Measurements from ENCODE around the gene MPRIP.
"Not testable (repeated sequence)": the region's sequence is repeated elsewhere in the genome, so short reads cannot be mapped to it uniquely, and the experiment has no call there.

MPRIP gene

DNA sequence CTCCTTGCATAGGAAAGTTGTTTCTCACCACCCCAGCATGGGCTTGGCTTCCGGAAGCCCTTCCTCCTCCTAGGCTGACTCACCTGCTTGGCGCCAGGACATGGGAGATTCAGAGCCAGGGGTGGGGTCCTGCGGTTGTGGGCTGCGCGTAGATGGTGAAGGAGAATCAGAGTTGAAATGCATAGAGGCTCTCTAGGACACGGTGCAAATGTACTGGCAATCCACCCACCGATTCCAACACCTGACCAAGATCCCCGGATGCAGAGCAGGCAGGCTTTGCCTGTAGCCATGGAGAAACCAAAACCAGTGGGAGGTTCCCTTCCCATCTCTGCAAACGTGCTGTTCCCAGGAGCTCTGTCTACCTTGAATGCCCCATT lies 27.5 kb upstream of the MPRIP start:
- DNase-seq (ENCODE audit: low read depth) = peak; percentile 44
- H3K4me3 ChIP-seq (ENCODE audit: control insufficient read depth, low read depth, low read length) = not testable (repeated sequence)

DNA sequence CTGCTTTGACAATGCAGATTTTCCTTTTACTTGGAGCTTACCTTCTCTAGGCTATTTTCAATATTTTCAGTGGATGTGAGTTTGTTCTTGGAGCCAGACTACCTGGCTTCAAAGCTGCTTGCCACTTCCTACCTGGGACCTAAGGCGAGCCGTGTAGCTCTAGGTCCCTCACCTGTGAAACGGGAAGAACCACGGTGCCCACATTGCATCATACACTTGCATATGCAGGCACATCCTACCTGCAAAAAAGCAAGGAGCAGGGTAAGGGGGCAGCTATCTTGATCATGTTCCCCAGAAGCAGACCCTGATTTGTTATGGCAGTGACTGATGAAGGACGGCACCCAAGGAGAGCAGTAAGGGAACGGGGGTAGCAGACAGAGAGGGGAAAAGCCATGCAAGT lies 27.0 kb upstream of the MPRIP start:
- DNase-seq (ENCODE audit: low read depth) = no peak
- TF ChIP-seq, protein P1, sequence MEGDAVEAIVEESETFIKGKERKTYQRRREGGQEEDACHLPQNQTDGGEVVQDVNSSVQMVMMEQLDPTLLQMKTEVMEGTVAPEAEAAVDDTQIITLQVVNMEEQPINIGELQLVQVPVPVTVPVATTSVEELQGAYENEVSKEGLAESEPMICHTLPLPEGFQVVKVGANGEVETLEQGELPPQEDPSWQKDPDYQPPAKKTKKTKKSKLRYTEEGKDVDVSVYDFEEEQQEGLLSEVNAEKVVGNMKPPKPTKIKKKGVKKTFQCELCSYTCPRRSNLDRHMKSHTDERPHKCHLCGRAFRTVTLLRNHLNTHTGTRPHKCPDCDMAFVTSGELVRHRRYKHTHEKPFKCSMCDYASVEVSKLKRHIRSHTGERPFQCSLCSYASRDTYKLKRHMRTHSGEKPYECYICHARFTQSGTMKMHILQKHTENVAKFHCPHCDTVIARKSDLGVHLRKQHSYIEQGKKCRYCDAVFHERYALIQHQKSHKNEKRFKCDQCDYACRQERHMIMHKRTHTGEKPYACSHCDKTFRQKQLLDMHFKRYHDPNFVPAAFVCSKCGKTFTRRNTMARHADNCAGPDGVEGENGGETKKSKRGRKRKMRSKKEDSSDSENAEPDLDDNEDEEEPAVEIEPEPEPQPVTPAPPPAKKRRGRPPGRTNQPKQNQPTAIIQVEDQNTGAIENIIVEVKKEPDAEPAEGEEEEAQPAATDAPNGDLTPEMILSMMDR (conservative IDR thresholded peaks at IDR 0.05; ENCODE audit: control insufficient read depth, insufficient read depth, low read depth, low read length) = no peak
- H3K4me3 ChIP-seq (ENCODE audit: control insufficient read depth, low read depth, low read length) = no peak overlapping the region

DNA sequence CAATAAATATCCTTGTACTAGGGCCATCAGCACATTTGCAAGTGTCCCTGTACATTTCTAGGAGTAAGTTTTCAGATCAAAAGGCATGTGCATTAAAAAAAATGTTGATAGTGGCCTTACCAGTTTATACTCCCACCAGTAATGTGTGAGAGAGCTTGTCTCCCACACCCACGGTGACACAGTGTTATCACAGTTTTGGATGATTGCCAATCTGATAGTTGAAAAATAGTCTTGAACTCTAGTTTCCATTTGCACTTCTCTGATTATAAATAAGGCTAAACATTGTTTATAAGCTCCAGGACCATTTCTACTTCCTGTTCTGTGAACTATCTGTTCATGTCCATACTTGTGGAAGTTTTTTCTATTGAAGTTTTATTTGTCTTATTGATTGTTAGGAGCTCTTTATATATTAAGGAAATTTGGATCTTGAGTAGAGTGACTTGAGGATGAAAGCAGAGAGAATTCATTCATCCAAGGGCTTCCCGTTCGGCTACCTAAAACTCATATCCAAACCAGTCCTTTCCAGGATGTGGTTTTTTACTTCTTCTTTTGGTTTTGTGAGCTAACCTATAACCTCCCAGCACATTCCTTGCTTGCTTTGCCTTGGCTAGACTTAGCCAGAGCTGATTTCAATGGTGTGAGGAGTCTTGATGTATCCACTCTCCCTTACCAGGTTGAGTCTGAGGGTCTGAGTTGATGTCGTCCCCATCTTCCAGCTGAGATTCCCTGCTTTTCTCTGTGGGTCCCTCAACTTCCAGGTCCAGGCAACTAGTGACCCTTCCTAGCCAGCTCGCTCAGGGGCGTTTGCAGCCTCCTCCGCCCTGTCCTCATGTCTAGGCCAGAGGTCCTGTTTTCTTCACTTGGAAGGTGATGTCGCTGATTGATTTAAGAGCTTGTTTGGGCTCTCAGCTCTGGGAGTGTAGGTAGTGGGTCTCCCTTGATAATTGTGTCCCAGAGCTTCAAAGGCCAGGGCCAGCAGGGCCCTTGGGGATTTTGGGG lies 25.8 kb upstream of the MPRIP start:
- not testable (repeated sequence) for DNase-seq (ENCODE audit: low read depth); H3K4me3 ChIP-seq (ENCODE audit: control insufficient read depth, low read depth, low read length)

- no peak for DNase-seq (ENCODE audit: low read depth)
- TF ChIP-seq, protein P1 (conservative IDR thresholded peaks at IDR 0.05; ENCODE audit: control insufficient read depth, insufficient read depth, low read depth, low read length) = no peak
- no peak overlapping the region for H3K4me3 ChIP-seq (ENCODE audit: control insufficient read depth, low read depth, low read length)
Observed at GRCh38 chr17:17017343-17018014, 24.8 kb upstream of the MPRIP start.

DNA sequence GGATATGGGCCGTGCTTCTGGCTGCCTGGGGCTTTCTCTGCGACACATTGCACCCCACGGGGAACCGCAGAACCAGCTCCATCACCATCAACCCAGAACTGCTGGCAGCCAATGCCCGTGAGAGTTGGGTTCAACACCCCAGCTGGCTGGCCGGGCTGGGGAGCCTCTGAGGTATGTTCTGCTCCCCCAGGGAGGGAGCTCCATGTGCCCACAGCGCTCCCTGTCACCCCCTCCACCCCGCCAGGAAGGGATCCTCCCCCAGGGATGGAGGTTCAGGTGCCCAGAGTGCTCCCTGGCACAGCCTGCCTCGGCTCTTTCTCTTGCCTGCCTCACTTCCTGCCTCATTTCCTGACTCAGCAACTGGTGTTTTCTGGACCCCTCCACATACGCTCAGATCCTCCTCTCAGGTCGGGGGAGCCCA lies 24.2 kb upstream of the MPRIP start:
- H3K4me3 ChIP-seq (ENCODE audit: control insufficient read depth, low read depth, low read length) = no peak overlapping the region
- TF ChIP-seq, protein P1 (conservative IDR thresholded peaks at IDR 0.05; ENCODE audit: control insufficient read depth, insufficient read depth, low read depth, low read length) = no peak
- no peak for DNase-seq (ENCODE audit: low read depth)

DNA sequence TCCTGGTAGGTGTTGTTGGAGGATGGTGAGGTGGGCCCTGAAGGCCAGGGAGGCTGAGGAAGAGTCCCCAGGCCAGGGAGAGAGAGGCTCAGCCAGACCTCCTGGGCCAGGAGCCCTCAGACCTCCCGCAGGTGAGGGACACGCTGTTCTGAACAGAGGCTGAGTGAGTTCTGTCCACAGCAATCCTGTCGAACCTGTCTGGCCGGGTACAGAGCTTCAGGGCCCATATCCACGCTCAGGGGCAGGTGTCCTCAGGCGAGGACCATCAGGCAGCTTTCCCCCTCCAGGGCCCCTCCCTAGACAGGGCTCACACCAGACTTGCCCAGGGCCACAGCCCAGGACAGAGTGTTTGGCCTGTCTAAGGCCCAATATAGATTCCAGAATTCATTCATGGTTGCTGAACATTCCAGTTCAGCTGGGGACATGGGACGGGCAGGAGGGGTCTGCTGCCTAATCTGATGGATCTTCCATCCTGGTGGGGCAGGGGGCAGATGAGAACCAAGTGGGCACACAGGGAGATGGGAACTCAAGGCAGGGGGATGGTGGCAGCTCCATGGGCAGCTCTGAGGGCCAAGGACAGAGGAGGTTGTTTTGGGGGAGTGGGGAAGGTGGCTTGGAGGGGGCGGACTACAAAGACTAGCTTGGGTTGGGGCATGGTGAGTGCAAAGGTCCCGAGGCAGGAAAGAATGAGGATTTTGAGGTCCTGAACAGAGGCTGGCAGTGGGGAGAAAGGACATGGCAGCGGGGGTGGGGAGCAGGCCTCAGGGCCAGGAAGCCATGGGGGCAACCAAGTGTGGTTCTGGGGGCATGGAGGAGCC lies 23.4 kb upstream of the MPRIP start:
- TF ChIP-seq, protein P1 (conservative IDR thresholded peaks at IDR 0.05; ENCODE audit: control insufficient read depth, insufficient read depth, low read depth, low read length) = no peak
- no peak for DNase-seq (ENCODE audit: low read depth)
- H3K4me3 ChIP-seq (ENCODE audit: control insufficient read depth, low read depth, low read length) = no peak overlapping the region

- no peak for DNase-seq (ENCODE audit: low read depth)
- TF ChIP-seq, protein P1 (conservative IDR thresholded peaks at IDR 0.05; ENCODE audit: control insufficient read depth, insufficient read depth, low read depth, low read length) = no peak
- no peak overlapping the region for H3K4me3 ChIP-seq (ENCODE audit: control insufficient read depth, low read depth, low read length)
Observed at GRCh38 chr17:17019430-17019762, 22.9 kb upstream of the MPRIP start.
